Brain microvascular endothelial cell (primary cell): ENCODE data around the gene EDIL3.

Experiments used
- DNase-seq: peaks from one replicate; pipeline ENCODE4 v3.0.0-alpha.2; 2020
- H3K27ac ChIP-seq: fragments of 250-450 bp; sonication (Bioruptor Pico); 2 replicates; pipeline ENCODE4 v1.5.1; 2020; ENCODE audit warnings: mild to moderate bottlenecking, moderate library complexity
- H3K27me3 ChIP-seq: fragments of 250-450 bp; sonication (Bioruptor Pico); replicated peaks from 2 replicates; pipeline ENCODE4 v1.5.1; 2020; ENCODE audit warnings: mild to moderate bottlenecking
- H3K36me3 ChIP-seq: fragments of 250-450 bp; sonication (Bioruptor Pico); replicated peaks from 2 replicates; pipeline ENCODE4 v1.5.1; 2020; ENCODE audit warnings: mild to moderate bottlenecking
- H3K4me3 ChIP-seq: 2 replicates; pipeline ENCODE4 v1.5.1; 2011; ENCODE audit warnings: low read depth, mild to moderate bottlenecking, control low read depth, low read length, moderate library complexity
- CTCF ChIP-seq: IDR thresholded peaks from 2 replicates; pipeline ENCODE4 v1.5.1; 2011; ENCODE audit warnings: low read depth, mild to moderate bottlenecking, moderate library complexity, low read length, control low read depth, inconsistent platforms; ENCODE audit errors: missing control alignments
- in situ Hi-C: cut with HindIII; loops from 2 replicates; pipeline ENCODE4 v1.10.0; 2017; ENCODE audit warnings: low sequenced_read_pairs, low pct_ligation_motif_present

The EDIL3 gene

GRCh38 chr5:84273517-84273883, 111.2 kb downstream of the EDIL3 start:
- no peaks in the 10 kb centered on the region for H3K27me3 ChIP-seq
- H3K4me3 ChIP-seq: no peak overlapping the region
- DNase-seq: no peak
- in situ Hi-C loops: no loop called here
- peak overlapping the region; percentile 53 for H3K27ac ChIP-seq
- no peaks in the 10 kb centered on the region for H3K36me3 ChIP-seq
- TF ChIP-seq CTCF: no peak

GRCh38 chr5:84272771-84273516, 111.7 kb downstream of the EDIL3 start:
- Histone ChIP-seq H3K4me3 (no peak overlapping the region), H3K36me3 (no peaks in the 10 kb centered on the region), H3K27ac (peak overlapping the region; percentile 53), H3K27me3 (no peaks in the 10 kb centered on the region)
- DNase-seq: peak; percentile 16
- TF ChIP-seq CTCF: no peak
- in situ Hi-C loops: no loop called here

- in situ Hi-C loops: no loop called here
- no peak for TF ChIP-seq CTCF
- Histone ChIP-seq H3K36me3 (no peaks in the 10 kb centered on the region), H3K4me3 (no peak overlapping the region), H3K27ac (no peak overlapping the region), H3K27me3 (no peaks in the 10 kb centered on the region)
- no peak for DNase-seq
Observed at GRCh38 chr5:84265739-84266550, 118.7 kb downstream of the EDIL3 start.

- TF ChIP-seq CTCF: no peak
- H3K27ac ChIP-seq: no peak overlapping the region
- H3K27me3 ChIP-seq: no peaks in the 10 kb centered on the region
- DNase-seq: no peak
- H3K4me3 ChIP-seq: no peak overlapping the region
- H3K36me3 ChIP-seq: no peaks in the 10 kb centered on the region
- in situ Hi-C loops: no loop called here
Observed at GRCh38 chr5:84265130-84265529, 119.5 kb downstream of the EDIL3 start.

GRCh38 chr5:84260939-84261338, 123.7 kb downstream of the EDIL3 start:
- Histone ChIP-seq H3K36me3 (no peaks in the 10 kb centered on the region), H3K4me3 (no peak overlapping the region), H3K27me3 (no peaks in the 10 kb centered on the region), H3K27ac (no peak overlapping the region)
- in situ Hi-C loops: no loop called here
- TF ChIP-seq CTCF: no peak
- no peak for DNase-seq
